ENCODE results near the gene TBC1D32.

GRCh38 chr6:121309768-121310469 is 24.4 kb downstream of the TBC1D32 start:
- TF ChIP-seq CTCF (IDR thresholded peaks at IDR 0.05) (no peak), ATF3 (CRISPR knock-in tag; conservative IDR thresholded peaks at IDR 0.05) (no peak), MLX (CRISPR knock-in tag; IDR thresholded peaks at IDR 0.05) (no peak), JUN (CRISPR knock-in tag; IDR thresholded peaks at IDR 0.05) (no peak), ZBTB43 (CRISPR knock-in tag; IDR thresholded peaks at IDR 0.05) (no peak), ZBTB21 (CRISPR knock-in tag; IDR thresholded peaks at IDR 0.05; ENCODE audit: borderline replicate concordance) (no peak)

Data from WTC11 (cell line).